Activated CD4-positive, alpha-beta T cell treated with anti-CD3 and anti-CD28 coated beads, Interleukin-2, amount 50 U/mL, for 48 hours (primary cell): ENCODE results near the gene P4HA2.

Source experiments
- DNase-seq, 2 experiments: peaks; one replicate each; pipeline ENCODE4 v3.0.0-alpha.2; 2020

Gene P4HA2

DNA sequence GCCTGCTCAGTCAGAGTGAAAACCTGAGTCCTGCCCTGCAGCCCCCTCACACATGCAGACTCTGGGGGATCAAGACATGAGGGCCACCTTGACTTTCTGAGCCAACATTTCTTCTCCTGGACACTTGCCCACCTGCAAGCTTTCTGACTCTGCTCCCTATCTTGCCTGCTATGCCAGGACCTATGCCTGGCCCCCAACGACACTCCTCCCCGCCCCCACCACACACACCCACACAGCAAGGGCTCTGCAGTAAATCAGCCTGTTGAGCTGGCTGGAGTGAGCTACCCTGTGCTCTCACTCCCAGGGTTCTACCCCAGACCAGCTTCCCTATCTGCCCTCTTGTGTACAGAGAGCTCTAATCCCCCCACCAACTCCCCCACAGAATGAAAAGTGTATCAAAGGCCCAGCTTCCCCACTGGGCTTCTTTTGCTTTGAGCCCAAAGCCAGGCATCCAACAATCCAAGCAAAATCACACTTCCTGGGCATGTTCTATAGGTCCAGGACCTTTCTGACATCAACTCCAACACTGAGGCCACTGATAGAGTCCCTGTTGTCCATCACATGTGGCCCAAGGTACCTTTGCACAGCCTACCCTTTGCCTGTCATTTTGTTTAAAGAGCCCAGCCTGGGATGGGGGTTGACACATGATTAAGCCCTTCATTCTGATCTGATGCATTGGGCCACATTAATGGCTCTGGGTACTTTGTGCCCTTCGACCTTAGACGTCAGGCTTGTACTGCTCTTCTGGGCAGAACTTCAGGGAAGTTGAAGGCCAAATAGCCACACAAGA lies 37.1 kb upstream of the P4HA2 start:
- DNase-seq: no peak

DNA sequence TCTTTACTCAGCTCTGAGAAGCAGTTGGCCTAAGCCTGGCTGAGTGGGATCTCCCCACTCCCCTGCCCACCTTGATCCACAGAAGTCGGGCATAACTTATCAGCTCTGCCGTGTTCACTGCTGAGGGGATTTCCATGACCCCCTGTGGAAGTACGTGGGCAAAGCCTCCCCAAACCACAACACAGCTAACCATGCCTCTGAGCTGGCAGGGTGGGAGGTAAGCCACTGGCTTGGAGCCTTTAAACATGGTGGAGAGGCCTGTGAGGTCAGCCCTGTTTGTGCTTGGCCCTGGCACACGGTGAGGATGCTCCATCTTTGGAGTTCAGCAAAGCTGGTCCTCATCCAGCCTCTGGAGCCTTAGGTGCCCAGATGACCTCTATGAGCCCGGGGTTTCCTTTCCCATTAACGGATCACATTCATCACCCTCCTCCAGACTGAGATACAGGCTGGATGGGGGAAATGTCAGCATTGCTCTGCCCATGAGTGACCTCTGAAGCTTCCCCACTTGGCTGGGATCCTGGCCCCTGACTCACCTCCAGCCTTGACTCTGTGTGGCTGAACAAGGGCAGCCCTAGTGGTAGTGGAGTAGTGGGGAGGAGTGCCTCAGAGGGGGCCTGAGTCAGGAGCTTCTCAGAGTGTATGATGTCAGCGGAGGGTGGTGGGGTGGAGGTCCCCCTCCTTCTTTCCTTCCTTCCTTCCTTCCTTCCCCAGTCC lies 36.1 kb upstream of the P4HA2 start:
- peak in 1 of 2 experiments; percentile 34 for DNase-seq

DNA sequence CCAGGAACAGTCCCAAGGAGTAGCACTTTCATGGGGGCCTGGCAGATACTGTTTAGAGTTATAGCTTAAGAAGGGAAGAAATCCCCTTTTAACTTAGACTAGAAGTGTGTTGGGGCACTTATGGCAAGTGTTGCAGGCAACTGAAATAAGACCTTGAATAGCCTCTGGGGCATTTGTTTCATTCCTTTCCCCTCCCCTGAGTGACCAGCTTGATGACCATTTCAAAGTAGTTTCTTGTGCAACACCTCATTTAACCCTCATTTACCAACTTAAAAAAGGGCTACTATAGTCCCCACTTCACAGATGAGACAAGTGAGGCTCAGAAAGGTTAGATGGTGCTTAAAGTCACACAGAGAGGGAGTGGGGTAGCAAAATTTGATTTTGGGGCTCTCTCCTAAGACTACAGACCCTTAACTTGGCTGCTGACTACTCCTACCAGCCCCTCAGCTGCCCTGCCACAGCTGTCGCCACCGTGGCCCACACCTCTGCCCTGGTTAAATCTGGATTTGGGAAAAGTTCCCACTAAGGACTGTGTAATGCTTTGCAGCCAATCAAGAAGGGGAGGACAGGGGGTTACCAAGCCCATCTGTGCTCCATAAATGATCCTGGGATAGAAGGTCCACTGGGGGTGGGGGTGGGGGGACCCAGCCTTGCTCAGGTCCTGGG lies 35.4 kb upstream of the P4HA2 start:
- DNase-seq: no peak

DNA sequence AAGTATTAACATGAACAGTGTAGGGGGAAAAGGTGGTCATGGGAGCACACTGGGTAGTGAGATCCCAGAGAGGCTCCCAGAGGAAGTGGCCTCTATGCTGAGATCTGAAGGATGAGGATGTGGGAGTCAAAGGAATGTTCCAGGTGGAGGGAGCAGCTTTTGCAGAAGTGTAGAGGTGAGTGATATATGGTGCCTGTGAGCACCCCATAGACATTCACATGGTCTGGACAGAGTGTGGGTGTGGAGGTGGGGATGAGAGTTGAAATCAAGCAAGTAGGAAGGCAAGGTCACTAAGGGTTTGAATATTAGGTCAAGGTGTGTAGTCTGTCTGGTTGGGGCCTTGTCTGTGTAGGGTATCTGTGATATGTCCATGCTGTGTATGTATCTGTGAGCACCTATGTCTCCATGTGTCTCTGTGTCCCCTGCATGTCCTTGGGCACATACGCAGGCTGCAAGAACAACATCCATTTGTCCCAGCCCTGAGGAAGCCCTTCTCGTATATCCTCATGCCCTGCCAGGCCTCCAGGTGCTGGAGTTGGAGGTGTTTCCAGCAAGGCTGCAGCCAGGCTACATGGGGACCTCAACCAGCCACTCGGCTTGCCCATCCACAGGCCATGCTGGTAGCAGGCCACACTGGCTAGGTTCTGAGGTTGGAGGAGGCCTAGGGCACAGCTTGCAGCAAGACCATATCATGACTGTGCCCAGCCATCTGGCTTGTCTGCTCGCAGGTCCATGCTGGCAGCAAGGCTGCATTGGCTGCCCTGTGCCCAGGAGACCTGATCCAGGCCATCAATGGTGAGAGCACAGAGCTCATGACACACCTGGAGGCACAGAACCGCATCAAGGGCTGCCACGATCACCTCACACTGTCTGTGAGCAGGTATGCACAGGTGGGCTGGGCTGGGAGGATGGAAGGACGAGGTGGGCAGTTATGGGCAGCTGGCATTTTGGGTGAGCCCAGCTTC lies 34.5 kb upstream of the P4HA2 start:
- no peak for DNase-seq

DNA sequence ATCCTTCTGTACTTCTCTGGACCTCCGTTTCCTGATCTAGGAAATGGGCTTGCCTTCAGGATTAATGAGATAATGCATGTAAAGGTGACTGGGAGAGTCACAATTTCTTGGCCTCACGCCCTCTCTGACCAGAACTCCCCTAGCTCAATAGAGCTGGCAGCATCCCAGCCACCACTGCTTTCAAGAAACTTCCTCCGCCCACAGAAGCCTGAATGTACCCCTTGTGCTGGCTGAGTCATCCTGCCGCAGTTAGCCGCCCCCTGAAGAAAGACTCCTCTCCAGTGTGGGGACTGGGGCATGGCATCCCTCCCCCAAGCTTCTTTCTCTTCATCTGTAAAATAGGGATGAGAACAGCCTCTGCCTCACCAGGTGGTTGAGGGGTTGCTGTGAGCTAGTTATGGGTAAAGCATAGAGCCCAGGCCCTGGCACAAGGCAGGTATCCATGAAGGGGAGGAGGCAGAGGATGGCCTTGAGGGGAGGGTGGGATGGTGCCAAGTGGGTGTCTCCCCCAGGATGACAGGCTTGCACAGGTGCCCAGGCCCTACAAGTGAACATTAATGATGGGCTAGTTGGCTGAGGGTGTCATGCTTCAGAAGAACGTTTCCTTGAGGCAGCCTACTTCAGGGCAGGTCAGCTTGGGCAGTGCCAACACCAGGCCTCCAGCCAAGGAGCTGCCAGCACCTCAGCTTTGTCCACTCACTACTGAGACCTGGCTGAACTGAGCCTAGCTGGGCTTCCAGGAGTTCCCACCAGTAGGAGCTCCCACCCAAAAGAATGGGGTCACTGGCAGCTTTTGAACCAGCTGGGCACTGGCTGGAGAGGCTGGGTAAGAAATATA lies 33.3 kb upstream of the P4HA2 start:
- DNase-seq: peak; percentile 45 to 62

DNA sequence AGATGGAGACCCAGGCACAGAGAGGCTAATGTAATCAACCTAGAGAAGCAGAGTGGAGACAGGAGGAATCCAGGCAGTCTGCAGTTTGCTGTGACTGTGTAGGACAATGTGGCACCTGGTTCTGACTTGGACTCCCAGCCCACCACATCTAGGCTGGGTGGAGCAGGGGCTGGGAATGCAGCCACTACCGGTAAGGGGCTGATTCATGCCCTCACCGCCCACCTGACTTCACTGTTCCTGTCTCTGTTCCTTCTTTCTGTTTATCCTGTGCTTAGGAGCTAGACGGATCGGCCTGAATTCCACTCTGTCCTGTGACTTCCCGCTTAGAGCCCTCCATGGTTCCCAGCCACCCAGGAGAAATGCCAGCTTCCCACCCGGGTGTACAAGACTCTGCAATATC lies 32.4 kb upstream of the P4HA2 start:
- no peak for DNase-seq

DNA sequence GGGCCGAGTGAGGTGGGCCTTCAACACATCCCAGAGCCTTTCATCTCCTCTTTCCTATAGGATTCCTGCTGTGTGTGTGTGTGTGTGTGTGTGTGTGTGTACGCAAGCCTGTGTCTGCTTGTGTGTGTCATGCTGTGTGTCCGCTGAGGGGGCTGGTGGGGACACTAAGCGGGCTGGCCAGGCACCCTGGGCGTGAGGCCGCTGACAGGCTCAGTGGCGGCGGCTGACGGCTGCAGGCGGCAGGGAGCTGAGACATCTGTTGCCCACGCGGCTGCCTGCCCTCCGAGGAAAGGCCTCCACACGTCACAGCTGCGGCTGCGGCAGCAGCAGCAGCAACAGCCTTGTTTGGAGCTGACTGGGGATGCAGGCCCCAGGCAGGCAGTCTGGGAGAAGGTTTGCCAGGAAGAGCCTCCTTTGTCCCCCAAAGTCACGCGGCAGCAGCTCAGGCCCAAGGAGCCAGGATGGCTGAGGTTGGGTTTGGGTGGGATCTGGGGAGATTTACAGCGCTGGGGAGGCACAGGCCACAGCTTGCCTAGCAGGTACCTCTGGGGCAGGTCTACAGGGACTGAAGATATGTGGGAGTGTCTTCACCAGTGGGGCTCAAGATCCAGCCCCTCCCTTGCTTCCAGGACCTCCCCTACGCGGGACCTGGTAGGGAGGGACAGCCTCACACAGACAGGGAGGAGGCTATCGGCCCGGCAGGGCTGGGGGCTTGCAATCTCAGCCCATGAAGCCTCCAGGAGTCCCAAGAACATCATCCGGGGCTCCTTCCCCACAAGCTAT lies 31.6 kb upstream of the P4HA2 start:
- DNase-seq: no peak

DNA sequence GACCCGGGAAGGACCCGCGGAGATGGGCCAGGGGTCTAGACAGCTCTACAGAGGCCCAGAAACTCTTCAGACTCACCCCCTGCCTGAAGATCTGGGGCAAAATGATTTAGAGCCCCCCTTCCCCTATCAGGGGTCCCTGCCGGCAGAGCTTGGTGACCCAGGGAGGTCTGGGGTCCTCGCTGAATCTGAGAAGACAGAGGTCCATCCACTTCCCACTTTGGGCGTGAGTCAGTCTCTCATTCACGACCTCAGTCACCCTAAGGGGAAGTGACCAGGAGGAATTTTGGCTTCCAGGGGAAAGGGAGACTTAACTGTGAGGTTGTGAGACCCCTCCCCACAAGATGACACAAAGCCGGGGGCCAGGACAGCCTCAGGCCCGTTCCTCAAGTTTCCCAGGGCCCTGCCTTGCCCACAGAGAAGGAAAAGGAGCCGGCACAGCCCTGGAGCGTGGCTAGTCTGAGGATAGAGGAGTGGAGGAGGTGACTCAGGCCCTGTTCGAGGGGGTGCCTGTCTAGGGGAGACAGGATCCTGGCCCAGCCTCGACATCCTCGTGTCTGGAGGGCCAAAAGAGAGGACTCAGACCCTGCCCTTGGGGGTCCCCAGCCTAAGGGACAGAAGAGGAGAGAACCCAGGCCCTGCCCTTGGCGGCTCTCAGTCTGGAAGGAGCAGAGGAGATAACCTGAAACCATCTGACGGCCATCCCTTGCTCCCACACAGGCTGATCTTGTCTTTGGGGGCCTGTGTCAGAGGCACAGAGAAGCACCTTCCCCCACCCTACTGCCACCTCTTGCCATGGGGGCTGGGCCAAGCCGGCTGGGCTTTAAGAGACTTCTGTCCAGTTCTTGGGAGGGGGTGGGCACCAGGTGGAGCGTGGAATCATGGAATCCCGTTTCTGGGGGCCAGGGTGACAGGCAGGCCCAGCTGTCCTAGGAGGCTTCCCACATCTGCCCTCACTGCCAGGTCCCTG lies 30.7 kb upstream of the P4HA2 start:
- no peak for DNase-seq

DNA sequence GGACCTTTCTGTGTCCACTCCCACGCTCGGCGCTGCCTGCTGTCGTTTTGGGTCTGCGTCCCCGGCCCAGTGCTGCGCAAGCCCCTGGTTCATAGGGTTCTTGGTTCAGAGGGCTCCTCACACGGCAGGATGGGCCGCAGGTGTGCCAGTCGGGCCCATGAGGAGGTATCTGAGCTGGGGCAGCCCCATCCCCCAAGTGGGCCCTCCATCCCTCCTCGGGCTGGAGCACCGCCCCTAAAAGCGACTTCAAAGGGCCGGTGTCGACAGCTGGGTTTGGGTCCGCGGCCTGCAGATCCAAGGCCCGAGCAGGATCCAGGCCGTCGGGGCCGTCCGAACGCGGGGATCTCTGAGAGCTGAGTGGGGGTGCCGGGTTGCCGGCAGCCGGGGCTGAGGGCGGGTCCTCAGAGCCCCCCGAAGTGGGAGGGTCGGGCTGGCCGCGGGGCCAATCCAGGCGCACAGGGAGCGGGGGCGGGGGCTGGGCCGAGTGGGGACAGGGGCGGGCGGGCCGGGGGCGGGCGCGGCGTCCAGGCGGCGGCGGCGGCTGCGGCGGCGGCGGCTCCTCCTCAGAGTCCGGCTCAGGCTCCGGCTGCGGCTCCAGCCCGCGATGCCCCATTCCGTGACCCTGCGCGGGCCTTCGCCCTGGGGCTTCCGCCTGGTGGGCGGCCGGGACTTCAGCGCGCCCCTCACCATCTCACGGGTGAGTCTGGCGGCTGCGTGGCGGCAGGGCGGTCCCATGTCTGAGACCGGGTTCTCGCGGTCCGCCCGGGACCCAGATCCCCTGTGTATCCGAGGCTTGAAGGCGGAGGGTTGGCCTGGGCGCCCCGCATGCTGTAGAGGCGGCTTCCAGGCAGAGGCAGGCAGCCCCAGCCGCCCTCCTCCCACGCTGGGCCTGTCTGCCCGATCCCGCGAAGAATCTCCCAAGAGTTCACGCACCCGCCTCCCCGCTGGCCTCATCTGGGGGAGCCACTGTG lies 29.8 kb upstream of the P4HA2 start, which contains the start of gene PDLIM4:
PDLIM4 (plus strand) TSS at position 566 of the 971 bp plus-strand sequence; CDS start at position 605, 39 bp downstream.
- DNase-seq: no peak

DNA sequence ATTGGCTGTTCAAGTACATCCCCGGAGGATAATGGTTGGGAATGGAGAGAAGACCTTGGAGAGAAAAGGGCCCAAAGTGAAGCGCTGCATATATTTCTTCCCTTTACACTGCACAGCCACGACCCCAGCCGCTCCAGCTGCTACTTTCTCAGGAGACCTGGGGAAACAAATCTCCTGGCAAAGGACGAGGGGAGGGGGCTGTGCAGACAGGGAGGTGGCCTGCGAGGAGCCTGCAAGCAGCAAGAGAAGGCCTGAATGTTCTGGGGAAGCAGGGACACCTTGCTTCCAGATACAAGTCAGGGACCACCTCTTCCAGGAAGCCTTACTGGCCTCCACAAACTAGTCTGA lies 29.1 kb upstream of the P4HA2 start:
- no peak for DNase-seq

DNA sequence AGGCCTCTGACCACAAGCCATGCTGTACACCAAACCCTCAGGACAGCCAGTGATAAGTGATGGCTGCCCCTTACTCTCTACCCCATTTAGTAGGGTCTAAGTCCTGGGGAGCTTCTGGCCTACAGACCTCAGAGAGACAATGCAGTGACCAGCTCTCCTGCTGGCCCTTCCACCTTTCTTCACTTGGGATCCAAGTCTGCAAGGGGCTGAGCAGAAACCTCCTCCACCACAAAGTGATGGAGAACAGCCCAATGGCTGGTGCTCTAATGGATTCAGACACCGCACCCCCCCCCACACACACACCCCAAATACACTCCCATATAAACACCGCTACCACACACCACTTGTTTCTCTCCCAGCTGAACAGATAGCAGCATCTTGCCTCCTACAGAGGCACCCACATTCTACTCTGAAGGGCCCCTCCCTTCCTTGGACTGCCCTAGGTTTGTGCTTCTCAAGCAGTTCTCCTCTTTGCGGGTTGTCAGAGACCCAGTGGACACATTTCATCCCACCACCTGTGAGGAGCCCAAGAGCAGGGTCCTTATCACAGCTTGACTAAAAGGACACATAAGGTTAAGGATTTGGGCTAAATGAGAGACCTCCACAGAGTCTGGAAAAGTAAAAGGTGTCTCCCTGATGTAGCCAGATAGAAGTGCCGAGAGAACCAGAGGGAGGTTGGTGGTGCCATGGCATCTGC lies 28.6 kb upstream of the P4HA2 start:
- no peak for DNase-seq

DNA sequence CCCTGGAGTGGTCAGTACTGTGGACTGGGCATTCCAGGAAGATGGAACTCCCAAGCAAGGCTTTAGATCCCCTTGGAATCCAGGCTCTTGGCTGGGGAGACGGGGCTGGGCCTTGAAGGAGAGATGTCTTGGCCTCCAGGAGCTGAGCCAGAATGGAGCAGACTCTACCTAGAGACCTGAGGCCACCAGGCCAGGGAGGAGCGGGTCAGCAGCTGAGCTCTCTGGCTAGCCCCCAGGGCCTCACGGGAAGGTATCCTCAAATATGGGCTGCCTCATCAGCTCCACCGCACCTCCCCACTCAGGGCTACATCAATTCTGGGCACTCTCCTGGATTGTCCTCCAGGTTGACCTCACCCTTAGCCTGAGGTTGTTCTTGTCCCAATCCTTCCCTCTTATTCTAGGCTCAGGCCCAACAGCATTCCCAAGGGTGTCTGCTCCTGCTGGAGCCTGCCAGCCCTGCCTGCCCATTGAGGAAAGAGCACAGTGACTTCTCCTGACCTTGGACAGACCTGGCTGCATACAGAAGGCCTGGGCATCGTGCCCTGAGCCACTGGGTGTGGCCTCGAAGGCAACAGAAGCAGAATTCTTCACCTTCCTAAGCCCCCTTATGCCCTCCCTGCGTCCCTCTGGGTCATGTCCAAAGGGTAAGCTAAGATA lies 26.8 kb upstream of the P4HA2 start:
- DNase-seq: no peak

DNA sequence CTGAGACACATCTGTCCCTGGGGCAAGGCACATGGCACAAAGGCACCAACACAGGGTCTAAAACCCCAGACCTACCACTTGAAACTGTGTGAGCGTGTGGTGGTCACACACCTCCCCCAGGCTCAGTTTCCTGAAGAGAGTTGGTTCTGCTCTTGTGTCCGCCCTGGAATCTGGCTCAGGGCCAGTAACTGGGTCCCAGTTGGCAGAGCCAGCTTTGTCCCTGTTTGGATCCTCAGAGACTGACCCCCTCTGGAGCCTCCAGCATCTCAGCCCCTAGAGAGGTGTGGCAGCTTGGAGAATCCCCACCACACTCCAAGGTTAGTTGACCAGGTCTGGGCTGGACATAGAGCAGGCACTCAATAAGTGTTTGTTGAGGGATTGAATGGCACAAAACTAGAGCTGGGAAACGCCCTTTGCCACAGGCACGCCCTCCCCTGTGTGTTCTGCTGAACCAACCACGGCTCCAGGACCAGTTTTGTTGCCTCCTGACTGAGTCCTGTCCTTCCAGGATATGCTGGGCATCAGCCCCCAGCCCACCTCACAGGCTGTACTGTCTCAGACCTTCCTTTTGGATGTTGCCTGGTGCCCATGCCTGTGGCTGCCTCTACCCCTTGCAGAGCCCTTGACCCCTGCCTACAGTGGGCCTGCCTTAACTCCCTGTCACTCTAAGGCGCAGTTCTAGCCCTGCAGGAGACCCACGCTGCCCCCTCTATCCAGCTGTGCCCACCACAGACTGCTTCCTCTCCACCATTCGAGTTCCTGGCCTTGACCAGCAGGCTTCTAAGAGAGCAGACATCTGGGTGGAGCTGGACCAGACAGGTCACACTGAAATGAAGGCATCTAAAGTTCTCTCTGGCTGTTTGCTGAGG lies 26.0 kb upstream of the P4HA2 start:
- DNase-seq: no peak

DNA sequence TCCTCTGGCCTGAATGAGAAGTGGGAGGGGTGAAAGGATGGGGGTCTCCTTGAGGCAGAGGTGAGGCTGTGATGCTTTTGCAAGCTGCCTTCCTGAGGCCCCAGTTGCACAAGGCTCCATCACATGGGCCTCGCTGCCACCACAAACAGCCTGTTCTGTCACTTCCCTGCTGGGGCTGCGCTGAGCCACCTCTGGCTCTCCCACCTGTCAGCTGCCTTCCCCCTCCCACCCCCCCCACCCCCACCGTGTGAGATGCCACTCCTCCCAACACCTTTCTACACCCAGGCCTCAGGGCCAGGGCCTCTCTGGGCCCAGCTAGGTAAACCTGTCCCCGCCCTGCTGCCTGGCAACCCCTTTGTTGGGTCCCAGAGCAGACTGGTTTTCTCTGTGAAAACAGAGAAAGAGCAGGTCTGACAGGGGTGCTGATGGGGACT lies 25.4 kb upstream of the P4HA2 start:
- no peak for DNase-seq

DNA sequence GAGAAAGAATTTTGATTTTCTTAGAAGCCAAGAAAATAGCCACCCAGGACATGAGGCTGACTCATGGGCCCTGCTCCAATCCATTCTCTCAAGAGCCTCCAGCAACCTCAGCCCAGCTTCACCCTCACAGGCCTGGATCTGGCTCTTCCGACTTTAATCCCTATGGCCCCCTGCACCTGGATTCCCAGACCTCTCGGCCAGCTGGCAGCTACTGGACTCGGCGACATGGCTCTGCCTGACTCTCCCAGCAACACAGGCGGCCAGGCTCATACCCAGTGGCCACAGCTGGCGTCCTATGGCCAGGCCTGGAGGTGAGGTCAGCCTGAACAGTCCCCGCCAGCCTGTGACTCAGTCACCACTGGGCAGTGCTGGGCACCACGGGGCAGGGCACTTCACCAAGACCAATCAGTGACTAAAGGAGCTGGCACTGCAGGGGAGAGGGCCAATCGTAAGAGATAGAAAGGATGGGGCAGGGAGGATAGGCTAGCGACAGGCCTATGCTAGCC lies 23.6 kb upstream of the P4HA2 start:
- DNase-seq: no peak

DNA sequence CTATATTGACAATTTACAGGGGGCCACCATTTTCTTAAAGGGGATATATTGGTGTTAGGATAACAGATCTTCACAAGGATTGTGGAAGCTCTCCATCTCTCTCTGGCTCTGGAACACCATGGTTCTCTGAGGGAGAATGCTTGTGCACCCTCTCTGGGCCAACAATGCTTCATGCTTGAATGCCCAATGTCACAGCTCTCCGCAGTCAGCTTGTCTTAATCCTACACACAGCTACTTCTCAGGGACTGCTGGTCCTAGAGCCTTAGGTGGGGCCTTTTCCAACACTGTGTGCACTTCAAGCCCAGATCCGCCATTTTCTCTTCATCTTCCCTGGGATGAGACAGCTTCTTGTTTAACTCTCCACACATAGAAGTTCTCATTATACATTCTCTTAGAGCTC lies 22.9 kb upstream of the P4HA2 start:
- no peak for DNase-seq
